PC-9 (cell line): ENCODE measurements around the gene MZT2B. TPM values are rescaled to one million over a fixed set of nuclear protein-coding genes. Genes with fewer than 3 reads are reported as not detected.
"Not testable (repeated sequence)": the region's sequence is repeated elsewhere in the genome, so short reads cannot be mapped to it uniquely, and the experiment has no call there.

ENCODE experiments used
- BruUV-seq: library from RNA; stranded (reverse); fragments of 400-500 nt; replicated peaks from 2 replicates; lab custom pipeline; 2021; lab: Mats Ljungman, UMichigan
- CTCF ChIA-PET: fragments of 300-600 bp; sonication (Branson Sonifier 250); formaldehyde crosslinking; loops from one replicate; lab custom pipeline; 2022; ENCODE audit warnings: antibody characterized with exemption; lab: Charles Lee
- POLR2A ChIA-PET: fragments of 300-600 bp; sonication (Branson Sonifier 250); formaldehyde crosslinking; loops from one replicate; lab custom pipeline; 2022; ENCODE audit warnings: antibody characterized with exemption; ENCODE audit not compliant: unreplicated experiment; lab: Charles Lee
- DNase-seq, 2 experiments: peaks; one replicate each; pipeline versions ENCODE4 v3.0.0 to v3.0.0-alpha.2; 2015 to 2022; ENCODE audit warnings: mixed read lengths in 1 of 2
- H2AFZ ChIP-seq: fragments of 200-600 bp; sonication (generic); 2 replicates; pipeline ENCODE4 v1.8.1; 2017; ENCODE audit warnings: antibody characterized with exemption
- H3F3A ChIP-seq: fragments of 200-600 bp; sonication (generic); 2 replicates; pipeline ENCODE4 v1.8.1; 2017; ENCODE audit warnings: antibody characterized with exemption, mild to moderate bottlenecking, low read depth; ENCODE audit not compliant: insufficient read depth
- H3K27ac ChIP-seq: fragments of 200-600 bp; sonication (generic); 2 replicates; pipeline ENCODE4 v1.6.1; 2016; ENCODE audit warnings: mixed run types
- H3K27me3 ChIP-seq: fragments of 200-600 bp; sonication (generic); 2 replicates; pipeline ENCODE4 v1.6.1; 2016; ENCODE audit warnings: low read depth, mixed run types; ENCODE audit not compliant: insufficient read depth
- H3K36me3 ChIP-seq: fragments of 200-600 bp; sonication (generic); 2 replicates; pipeline ENCODE4 v1.6.1; 2016; ENCODE audit warnings: low read depth, mixed run types
- H3K4me1 ChIP-seq: fragments of 200-600 bp; sonication (generic); replicated peaks from 2 replicates; pipeline ENCODE4 v1.6.1; 2016; ENCODE audit warnings: mixed run types; ENCODE audit not compliant: insufficient read depth
- H3K4me2 ChIP-seq: fragments of 200-600 bp; sonication (generic); 2 replicates; pipeline ENCODE4 v1.6.1; 2017; ENCODE audit warnings: mixed run types
- H3K4me3 ChIP-seq: fragments of 200-600 bp; sonication (generic); 2 replicates; pipeline ENCODE4 v1.6.1; 2016; ENCODE audit warnings: mixed run types
- H3K79me2 ChIP-seq: fragments of 200-600 bp; sonication (generic); 2 replicates; pipeline ENCODE4 v1.6.1; 2017; ENCODE audit warnings: low read depth, mixed run types
- H3K9me2 ChIP-seq: fragments of 200-600 bp; sonication (generic); 2 replicates; pipeline ENCODE4 v1.8.1; 2017; ENCODE audit warnings: mild to moderate bottlenecking; ENCODE audit not compliant: insufficient read depth
- H3K9me3 ChIP-seq: fragments of 200-600 bp; sonication (generic); 2 replicates; pipeline ENCODE4 v1.8.1; 2016; ENCODE audit warnings: low read depth; ENCODE audit not compliant: insufficient read depth
- H4K20me1 ChIP-seq: fragments of 200-600 bp; sonication (generic); 2 replicates; pipeline ENCODE4 v1.8.1; 2017; ENCODE audit not compliant: insufficient read depth
- EZH2 ChIP-seq: fragments of 200-600 bp; sonication (generic); IDR thresholded peaks from 2 replicates; pipeline ENCODE4 v1.8.0; 2017; ENCODE audit warnings: antibody characterized with exemption, low read depth
- intact Hi-C: fragments of 100-400 bp; cut with micrococcal nuclease; formaldehyde crosslinking; loops from one replicate; pipeline ENCODE4 v1.10.0; 2022; ENCODE audit not compliant: unreplicated experiment
- total RNA-seq: library from RNA; stranded (reverse); gene quantifications from 2 replicates; pipeline ENCODE4 v1.2.3, GENCODE V29; 2021
- TF ChIP-seq, protein P1 (sequence below): fragments of 200-600 bp; sonication (generic); conservative IDR thresholded peaks from 2 replicates; pipeline ENCODE4 v1.6.1; 2017; ENCODE audit warnings: mixed run types, antibody characterized with exemption, mild to moderate bottlenecking, moderate library complexity

Gene MZT2B
- total RNA-seq, 1 experiment from 2014 or later, result 313 TPM

DNA sequence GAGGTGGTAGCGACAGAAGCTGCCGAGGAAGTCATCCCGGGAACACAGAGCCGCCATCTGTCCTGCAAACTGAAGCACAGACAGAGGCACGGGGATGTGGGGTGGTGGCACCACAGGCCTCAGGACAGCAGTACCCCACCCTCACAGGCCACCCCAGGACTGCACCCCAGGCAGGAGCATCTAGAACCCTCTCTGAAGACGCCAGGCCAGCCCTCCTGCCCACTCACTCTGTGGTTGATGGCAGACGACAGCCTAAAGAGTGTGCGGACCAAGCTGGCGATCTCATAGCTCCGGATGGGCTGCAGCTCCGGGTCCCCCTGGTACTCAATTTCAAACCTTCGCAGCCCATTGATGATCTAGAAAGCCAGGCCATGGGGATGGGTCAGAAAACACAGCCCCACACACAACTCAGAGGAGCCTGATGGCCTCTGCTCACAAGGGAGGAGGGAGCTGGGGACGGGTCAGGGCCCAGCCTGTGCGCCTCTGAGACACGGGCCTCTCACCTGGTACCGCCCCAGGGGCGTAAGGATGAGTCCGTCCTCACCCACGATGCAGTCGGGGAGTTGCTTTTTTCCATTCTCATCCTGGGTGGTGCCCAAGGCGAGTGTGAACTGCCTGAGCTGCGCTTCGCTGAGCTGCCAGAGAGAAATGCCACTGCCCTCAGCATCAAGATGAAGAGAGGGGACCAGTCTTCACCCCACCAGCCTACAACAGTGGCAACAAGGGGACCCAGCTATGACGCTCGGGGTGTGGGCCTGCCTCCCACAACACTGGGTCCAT, 29.1 kb upstream of the MZT2B start:
- H3K9me3 ChIP-seq, result no peaks in the 10 kb centered on the region
- no peak overlapping the region for H2AFZ ChIP-seq
- CTCF ChIA-PET, result no interaction called here
- no peaks in the 10 kb centered on the region for H3K79me2 ChIP-seq
- H3K4me2 ChIP-seq, result no peak overlapping the region
- no peaks in the 10 kb centered on the region for H3K9me2 ChIP-seq
- BruUV-seq, result no TSS peak
- no peaks in the 10 kb centered on the region for H3K4me1 ChIP-seq
- H3K27me3 ChIP-seq, result no peaks in the 10 kb centered on the region
- no peak overlapping the region for H3K27ac ChIP-seq
- no peaks in the 10 kb centered on the region for H4K20me1 ChIP-seq
- no peaks in the 10 kb centered on the region for H3F3A ChIP-seq
- H3K4me3 ChIP-seq, result no peak overlapping the region
- no peak for DNase-seq
- POLR2A ChIA-PET, result no interaction called here
- TF ChIP-seq, protein P1, sequence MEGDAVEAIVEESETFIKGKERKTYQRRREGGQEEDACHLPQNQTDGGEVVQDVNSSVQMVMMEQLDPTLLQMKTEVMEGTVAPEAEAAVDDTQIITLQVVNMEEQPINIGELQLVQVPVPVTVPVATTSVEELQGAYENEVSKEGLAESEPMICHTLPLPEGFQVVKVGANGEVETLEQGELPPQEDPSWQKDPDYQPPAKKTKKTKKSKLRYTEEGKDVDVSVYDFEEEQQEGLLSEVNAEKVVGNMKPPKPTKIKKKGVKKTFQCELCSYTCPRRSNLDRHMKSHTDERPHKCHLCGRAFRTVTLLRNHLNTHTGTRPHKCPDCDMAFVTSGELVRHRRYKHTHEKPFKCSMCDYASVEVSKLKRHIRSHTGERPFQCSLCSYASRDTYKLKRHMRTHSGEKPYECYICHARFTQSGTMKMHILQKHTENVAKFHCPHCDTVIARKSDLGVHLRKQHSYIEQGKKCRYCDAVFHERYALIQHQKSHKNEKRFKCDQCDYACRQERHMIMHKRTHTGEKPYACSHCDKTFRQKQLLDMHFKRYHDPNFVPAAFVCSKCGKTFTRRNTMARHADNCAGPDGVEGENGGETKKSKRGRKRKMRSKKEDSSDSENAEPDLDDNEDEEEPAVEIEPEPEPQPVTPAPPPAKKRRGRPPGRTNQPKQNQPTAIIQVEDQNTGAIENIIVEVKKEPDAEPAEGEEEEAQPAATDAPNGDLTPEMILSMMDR, result no peak
- no peak for TF ChIP-seq EZH2
- H3K36me3 ChIP-seq, result no peaks in the 10 kb centered on the region
- intact Hi-C loops, result no loop called here

DNA sequence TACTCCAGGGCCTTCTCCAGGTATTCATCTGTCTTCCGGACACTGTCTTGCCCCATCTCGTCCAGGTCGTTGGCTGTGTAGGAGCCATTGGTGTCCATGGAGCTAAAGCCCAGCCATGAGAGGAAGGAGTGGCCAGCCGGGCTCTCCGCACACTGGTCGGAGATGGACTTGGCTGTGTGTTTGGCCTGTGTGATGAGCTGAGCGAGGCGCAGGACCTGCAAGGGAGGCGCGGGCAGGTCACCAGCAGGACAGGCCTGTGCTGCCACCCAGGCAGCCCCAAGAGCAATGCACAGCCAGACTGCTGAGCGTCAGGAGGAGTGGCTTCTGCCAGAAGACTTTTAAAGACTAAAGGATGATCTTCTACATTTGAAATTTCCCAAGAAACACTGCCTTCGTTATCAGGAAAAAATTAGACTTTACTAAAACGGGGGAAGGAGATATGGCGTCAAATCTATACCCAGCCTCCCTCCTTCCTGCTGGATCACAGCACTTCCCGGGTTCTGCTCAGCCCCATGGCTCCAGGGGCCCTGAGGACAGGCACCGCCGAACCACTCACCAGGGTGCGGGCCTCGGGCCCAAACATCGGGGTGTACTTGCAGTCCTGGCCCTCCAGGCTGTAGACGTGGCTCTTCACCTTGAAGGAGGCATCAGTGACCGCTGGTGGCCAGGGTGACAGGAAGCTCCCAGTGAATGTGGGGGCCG, 28.2 kb upstream of the MZT2B start:
- POLR2A ChIA-PET, H3K27me3 ChIP-seq, H3K9me3 ChIP-seq, H3K9me2 ChIP-seq, H3K4me1 ChIP-seq, H3K4me2 ChIP-seq, H4K20me1 ChIP-seq, H3F3A ChIP-seq, H3K36me3 ChIP-seq, CTCF ChIA-PET, H3K79me2 ChIP-seq, intact Hi-C loops, BruUV-seq, DNase-seq, H3K4me3 ChIP-seq, H2AFZ ChIP-seq, H3K27ac ChIP-seq: not testable (repeated sequence)

DNA sequence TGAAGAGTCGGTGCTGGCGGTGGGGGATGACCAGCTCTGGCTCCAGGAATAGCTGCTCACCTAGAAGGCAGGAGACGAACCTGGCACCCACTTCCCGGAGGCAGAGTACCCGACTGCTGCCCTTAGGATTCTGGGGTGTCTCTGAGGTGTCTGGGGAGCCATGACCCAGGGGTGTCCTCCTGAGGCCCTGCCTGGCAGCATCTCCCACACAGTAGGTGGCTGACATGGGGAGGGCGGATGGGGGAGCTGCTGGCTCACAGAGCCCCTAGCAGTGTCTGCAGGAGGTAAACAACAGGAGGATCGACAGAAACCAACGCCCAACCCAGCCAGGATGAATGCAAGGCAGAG, 27.7 kb upstream of the MZT2B start:
- not testable (repeated sequence) for H3K36me3 ChIP-seq, BruUV-seq

More for the DNA sequence above, 27.7 kb upstream of the MZT2B start:
- H4K20me1 ChIP-seq, H3K27me3 ChIP-seq, H3K9me2 ChIP-seq, H3K9me3 ChIP-seq, POLR2A ChIA-PET, CTCF ChIA-PET, DNase-seq, H3K4me1 ChIP-seq, H3F3A ChIP-seq, H3K4me3 ChIP-seq, H3K27ac ChIP-seq, intact Hi-C loops, H2AFZ ChIP-seq, H3K79me2 ChIP-seq, H3K4me2 ChIP-seq: not testable (repeated sequence)
